Loucy (cell line): ENCODE results near the gene MYRIP.

Source experiments
- EZH2phosphoT487 ChIP-seq: fragments of 200-600 bp; IDR thresholded peaks from 2 replicates; pipeline ENCODE4 v1.6.1; 2018; ENCODE audit warnings: antibody characterized with exemption, mild to moderate bottlenecking, moderate library complexity, borderline replicate concordance
- TF ChIP-seq, protein P1 (sequence below): fragments of 200-600 bp; sonication (generic); conservative IDR thresholded peaks from 2 replicates; pipeline ENCODE4 v1.5.1; 2014; ENCODE audit warnings: mild to moderate bottlenecking, antibody characterized with exemption, low read length

DNA sequence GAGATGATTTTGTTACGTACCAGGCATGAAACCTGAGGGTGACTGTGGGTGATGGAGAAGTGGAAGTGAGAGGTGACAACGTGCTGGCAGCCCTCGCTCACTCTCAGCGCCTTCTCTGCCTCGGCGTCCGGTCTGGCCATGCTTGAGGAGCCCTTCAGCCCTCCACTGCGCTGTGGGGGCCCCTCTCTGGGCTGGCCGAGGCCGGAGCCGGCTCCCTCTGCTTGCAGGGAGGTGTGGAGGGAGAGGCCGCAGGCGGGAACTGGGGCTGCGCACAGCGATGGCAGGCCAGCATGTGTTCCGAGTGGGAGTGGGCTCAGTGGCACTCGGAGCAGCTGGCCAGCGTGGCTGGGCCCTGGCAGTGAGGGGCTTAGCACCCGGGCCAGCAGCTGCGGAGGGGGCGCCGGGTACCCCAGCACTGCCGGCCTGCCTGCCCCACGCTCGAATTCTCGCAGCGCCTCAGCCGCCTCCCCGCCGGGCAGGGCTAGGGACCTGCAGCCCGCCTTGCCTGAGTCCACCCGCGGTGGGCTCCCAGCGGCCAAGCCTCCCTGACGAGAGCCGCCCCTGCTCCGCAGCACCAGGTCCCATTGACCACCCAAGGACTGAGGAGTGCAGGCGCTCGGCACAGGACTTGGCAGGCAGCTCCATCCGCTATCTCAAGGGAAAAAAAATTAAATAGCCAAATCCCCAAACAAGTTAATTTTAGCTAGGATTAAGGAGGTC lies 29.7 kb upstream of the MYRIP start:
- TF ChIP-seq, protein P1, sequence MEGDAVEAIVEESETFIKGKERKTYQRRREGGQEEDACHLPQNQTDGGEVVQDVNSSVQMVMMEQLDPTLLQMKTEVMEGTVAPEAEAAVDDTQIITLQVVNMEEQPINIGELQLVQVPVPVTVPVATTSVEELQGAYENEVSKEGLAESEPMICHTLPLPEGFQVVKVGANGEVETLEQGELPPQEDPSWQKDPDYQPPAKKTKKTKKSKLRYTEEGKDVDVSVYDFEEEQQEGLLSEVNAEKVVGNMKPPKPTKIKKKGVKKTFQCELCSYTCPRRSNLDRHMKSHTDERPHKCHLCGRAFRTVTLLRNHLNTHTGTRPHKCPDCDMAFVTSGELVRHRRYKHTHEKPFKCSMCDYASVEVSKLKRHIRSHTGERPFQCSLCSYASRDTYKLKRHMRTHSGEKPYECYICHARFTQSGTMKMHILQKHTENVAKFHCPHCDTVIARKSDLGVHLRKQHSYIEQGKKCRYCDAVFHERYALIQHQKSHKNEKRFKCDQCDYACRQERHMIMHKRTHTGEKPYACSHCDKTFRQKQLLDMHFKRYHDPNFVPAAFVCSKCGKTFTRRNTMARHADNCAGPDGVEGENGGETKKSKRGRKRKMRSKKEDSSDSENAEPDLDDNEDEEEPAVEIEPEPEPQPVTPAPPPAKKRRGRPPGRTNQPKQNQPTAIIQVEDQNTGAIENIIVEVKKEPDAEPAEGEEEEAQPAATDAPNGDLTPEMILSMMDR = no peak
- no peak for TF ChIP-seq EZH2phosphoT487
